HEK293 (cell line): ENCODE measurements around the gene QRSL1.

Experiments used
- CTCF ChIA-PET: fragments of 350-600 bp; formaldehyde crosslinking; extraction: SDS; loops from one replicate; lab custom pipeline; 2021; ENCODE audit warnings: antibody characterized with exemption; lab: Yijun Ruan, JAX
- POLR2A ChIA-PET: fragments of 300-600 bp; formaldehyde crosslinking; extraction: SDS; loops from one replicate; lab custom pipeline; 2020; ENCODE audit warnings: antibody characterized with exemption, inconsistent platforms; lab: Yijun Ruan, JAX
- H3K27ac ChIP-seq: fragments of 200-500 bp; sonication (Bioruptor generic); 2 replicates; pipeline ENCODE4 v1.5.1; 2014; ENCODE audit warnings: low read depth, low read length, control low read depth, inconsistent platforms; ENCODE audit errors: extremely low read depth
- H3K36me3 ChIP-seq, 2 experiments: fragments of 200-500 bp in 1 of 2; sonication (Bioruptor generic) in 1 of 2; 1 replicate in 1 of 2; 2 replicates in 1 of 2; pipeline ENCODE4 v1.5.1; 2014 to 2017; ENCODE audit warnings: inconsistent platforms in 2 of 2, low read length in 2 of 2; ENCODE audit not compliant: control insufficient read depth in 2 of 2, insufficient read depth in 1 of 2
- H3K4me1 ChIP-seq: fragments of 200-500 bp; sonication (Bioruptor generic); 2 replicates; pipeline ENCODE4 v1.5.1; 2014; ENCODE audit warnings: mild to moderate bottlenecking, low read length, inconsistent platforms; ENCODE audit not compliant: control insufficient read depth, insufficient read depth
- H3K4me3 ChIP-seq: 2 replicates; pipeline ENCODE4 v1.5.1; 2011; ENCODE audit warnings: low read depth, mild to moderate bottlenecking, control low read depth, low read length, moderate library complexity
- H3K9me3 ChIP-seq: fragments of 200-500 bp; sonication (Bioruptor generic); 2 replicates; pipeline ENCODE4 v1.5.1; 2014; ENCODE audit warnings: low read depth, low read length, inconsistent platforms; ENCODE audit not compliant: control insufficient read depth, insufficient read depth
- BCL11A ChIP-seq: fragments of 450-650 bp; formaldehyde crosslinking; IDR thresholded peaks from 2 replicates; pipeline ENCODE4 v1.5.1; 2016; ENCODE audit warnings: low read depth, missing biosample characterization, missing genetic modification characterization
- HOXD13 ChIP-seq: sonication (generic); formaldehyde crosslinking; IDR thresholded peaks from 2 replicates; pipeline ENCODE4 v1.8.0; 2022; ENCODE audit warnings: missing genetic modification reagents, borderline replicate concordance
- MEIS1 ChIP-seq: sonication (generic); formaldehyde crosslinking; IDR thresholded peaks from 2 replicates; pipeline ENCODE4 v1.8.1; 2022; ENCODE audit warnings: missing genetic modification reagents, mild to moderate bottlenecking, borderline replicate concordance
- TCF7L2 ChIP-seq: IDR thresholded peaks from 2 replicates; pipeline ENCODE4 v1.6.1; 2011; ENCODE audit warnings: low read depth, mild to moderate bottlenecking, inconsistent platforms, low read length, moderate library complexity, borderline replicate concordance
- ZBTB17 ChIP-seq: fragments of 450-650 bp; formaldehyde crosslinking; IDR thresholded peaks from 2 replicates; pipeline ENCODE4 v1.5.1; 2016; ENCODE audit warnings: missing biosample characterization, missing genetic modification characterization
- ZNF146 ChIP-seq: fragments of 450-650 bp; formaldehyde crosslinking; IDR thresholded peaks from 2 replicates; pipeline ENCODE4 v1.5.1; 2016; ENCODE audit warnings: missing biosample characterization, missing genetic modification characterization
- ZNF157 ChIP-seq: fragments of 450-650 bp; formaldehyde crosslinking; IDR thresholded peaks from 2 replicates; pipeline ENCODE4 v1.5.1; 2016; ENCODE audit warnings: missing biosample characterization, missing genetic modification characterization
- ZNF174 ChIP-seq: fragments of 450-650 bp; formaldehyde crosslinking; IDR thresholded peaks from 2 replicates; pipeline ENCODE4 v1.5.0; 2017; ENCODE audit warnings: missing biosample characterization, mild to moderate bottlenecking, missing genetic modification characterization
- ZNF184 ChIP-seq: fragments of 450-650 bp; IDR thresholded peaks from 2 replicates; pipeline ENCODE4 v1.5.1; 2018; ENCODE audit warnings: missing biosample characterization, mild to moderate bottlenecking, missing genetic modification characterization
- ZNF544 ChIP-seq: fragments of 450-650 bp; formaldehyde crosslinking; IDR thresholded peaks from 2 replicates; pipeline ENCODE4 v1.5.0; 2017; ENCODE audit warnings: missing biosample characterization, missing genetic modification characterization
- ZNF600 ChIP-seq: fragments of 450-650 bp; formaldehyde crosslinking; IDR thresholded peaks from 2 replicates; pipeline ENCODE4 v1.5.1; 2016; ENCODE audit warnings: missing biosample characterization, missing genetic modification characterization
- TF ChIP-seq, protein P1 (sequence below): fragments of 450-650 bp; formaldehyde crosslinking; IDR thresholded peaks from 2 replicates; pipeline ENCODE4 v1.5.1; 2016; ENCODE audit warnings: missing biosample characterization, missing genetic modification characterization
- TF ChIP-seq, protein P2 (sequence below): fragments of 450-650 bp; formaldehyde crosslinking; IDR thresholded peaks from 2 replicates; pipeline ENCODE4 v1.5.1; 2016; ENCODE audit warnings: missing biosample characterization, missing genetic modification characterization
- TF ChIP-seq, protein P3 (sequence below): fragments of 450-650 bp; formaldehyde crosslinking; IDR thresholded peaks from 2 replicates; pipeline ENCODE4 v1.5.1; 2017; ENCODE audit warnings: missing biosample characterization, missing genetic modification characterization
- TF ChIP-seq, protein P4 (sequence below): fragments of 450-650 bp; formaldehyde crosslinking; IDR thresholded peaks from 2 replicates; pipeline ENCODE4 v1.5.1; 2016; ENCODE audit warnings: missing biosample characterization, missing genetic modification characterization, borderline replicate concordance

Gene QRSL1

DNA sequence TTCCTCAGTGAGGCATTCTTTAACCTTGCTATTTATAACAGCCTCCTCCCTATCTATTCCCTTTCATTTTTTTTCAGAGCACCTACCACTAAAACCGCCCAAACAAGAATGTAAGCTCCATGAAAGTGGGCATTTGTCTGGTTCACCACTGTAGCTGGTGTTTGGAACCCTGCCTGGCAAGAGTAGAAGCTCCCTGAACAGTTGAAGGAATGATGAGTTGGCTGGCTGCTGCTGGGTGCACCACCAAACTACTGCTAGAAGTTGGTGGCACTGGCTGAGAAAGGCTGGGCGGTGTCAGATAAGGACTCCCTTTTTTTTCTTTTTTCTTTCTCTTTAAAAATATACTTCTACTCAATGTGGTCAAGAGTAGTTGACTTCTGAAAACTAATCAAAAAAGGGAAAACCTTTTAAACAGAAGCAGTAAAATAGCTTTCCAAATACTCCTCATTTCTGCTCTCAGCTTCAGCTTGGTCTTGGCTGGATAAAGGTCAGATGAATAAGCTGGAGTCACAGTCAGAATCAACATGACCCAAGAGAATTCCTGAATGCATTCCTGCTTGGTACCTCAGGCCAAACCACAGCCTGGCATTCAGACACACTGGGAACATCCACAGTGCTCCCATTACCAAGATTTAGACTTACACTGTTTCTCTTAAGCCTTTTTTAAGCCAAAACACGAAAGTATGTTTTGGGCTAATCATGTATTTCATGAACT is 38.1 kb upstream of the QRSL1 start:
- POLR2A ChIA-PET: interaction anchor here (0.6 kb wide), 1 partner anchor 37 kb away, joined by 3 read pairs; no protein-coding TSS in a partner anchor
- TF ChIP-seq, protein P1, sequence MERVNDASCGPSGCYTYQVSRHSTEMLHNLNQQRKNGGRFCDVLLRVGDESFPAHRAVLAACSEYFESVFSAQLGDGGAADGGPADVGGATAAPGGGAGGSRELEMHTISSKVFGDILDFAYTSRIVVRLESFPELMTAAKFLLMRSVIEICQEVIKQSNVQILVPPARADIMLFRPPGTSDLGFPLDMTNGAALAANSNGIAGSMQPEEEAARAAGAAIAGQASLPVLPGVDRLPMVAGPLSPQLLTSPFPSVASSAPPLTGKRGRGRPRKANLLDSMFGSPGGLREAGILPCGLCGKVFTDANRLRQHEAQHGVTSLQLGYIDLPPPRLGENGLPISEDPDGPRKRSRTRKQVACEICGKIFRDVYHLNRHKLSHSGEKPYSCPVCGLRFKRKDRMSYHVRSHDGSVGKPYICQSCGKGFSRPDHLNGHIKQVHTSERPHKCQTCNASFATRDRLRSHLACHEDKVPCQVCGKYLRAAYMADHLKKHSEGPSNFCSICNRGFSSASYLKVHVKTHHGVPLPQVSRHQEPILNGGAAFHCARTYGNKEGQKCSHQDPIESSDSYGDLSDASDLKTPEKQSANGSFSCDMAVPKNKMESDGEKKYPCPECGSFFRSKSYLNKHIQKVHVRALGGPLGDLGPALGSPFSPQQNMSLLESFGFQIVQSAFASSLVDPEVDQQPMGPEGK (tag by site-specific recombination): no peak
- TF ChIP-seq, protein P2, sequence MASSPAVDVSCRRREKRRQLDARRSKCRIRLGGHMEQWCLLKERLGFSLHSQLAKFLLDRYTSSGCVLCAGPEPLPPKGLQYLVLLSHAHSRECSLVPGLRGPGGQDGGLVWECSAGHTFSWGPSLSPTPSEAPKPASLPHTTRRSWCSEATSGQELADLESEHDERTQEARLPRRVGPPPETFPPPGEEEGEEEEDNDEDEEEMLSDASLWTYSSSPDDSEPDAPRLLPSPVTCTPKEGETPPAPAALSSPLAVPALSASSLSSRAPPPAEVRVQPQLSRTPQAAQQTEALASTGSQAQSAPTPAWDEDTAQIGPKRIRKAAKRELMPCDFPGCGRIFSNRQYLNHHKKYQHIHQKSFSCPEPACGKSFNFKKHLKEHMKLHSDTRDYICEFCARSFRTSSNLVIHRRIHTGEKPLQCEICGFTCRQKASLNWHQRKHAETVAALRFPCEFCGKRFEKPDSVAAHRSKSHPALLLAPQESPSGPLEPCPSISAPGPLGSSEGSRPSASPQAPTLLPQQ: no peak
- TF ChIP-seq, protein P3, sequence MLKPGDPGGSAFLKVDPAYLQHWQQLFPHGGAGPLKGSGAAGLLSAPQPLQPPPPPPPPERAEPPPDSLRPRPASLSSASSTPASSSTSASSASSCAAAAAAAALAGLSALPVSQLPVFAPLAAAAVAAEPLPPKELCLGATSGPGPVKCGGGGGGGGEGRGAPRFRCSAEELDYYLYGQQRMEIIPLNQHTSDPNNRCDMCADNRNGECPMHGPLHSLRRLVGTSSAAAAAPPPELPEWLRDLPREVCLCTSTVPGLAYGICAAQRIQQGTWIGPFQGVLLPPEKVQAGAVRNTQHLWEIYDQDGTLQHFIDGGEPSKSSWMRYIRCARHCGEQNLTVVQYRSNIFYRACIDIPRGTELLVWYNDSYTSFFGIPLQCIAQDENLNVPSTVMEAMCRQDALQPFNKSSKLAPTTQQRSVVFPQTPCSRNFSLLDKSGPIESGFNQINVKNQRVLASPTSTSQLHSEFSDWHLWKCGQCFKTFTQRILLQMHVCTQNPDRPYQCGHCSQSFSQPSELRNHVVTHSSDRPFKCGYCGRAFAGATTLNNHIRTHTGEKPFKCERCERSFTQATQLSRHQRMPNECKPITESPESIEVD (tag by site-specific recombination): no peak
- TF ChIP-seq, all 188 proteins: peak for 0
- no peak overlapping the region for H3K27ac ChIP-seq
- no peak overlapping the region for H3K4me3 ChIP-seq
- H3K4me1 ChIP-seq: no peaks in the 10 kb centered on the region
- H3K9me3 ChIP-seq: no peaks in the 10 kb centered on the region
- CTCF ChIA-PET: interaction anchor here (0.6 to 0.7 kb wide), 2 partner anchors 15 to 102 kb away, joined by 3 read pairs; no protein-coding TSS in a partner anchor
- peaks cover 0 to 32% of the 10 kb centered on the region in 2 experiments; a peak in 2 of 3 replicates for H3K36me3 ChIP-seq

DNA sequence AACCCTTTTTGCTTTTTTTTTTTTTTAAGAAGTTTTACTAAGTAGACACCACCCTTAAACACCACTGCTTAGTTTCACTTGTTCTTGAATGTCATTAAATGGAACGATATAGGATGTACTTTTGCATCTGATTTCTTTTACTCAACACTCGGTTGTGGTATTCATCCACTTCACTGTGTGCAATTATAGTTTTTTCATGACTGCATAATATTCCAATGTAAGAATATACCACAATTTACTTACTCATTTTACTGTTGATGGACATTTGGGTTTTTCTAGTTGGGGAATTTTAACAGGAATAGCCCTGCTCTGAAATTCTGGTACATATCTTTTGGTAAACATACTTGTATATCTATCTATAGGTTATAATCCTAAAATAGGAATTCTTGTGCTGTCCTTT is 29.9 kb upstream of the QRSL1 start:
- CTCF ChIA-PET: interaction anchor here (0.8 kb wide), 1 partner anchor 10 kb away, joined by 5 read pairs; no protein-coding TSS in a partner anchor
- H3K36me3 ChIP-seq: peaks cover 0 to 3% of the 10 kb centered on the region in 2 experiments; a peak in 1 of 3 replicates
- no peak for TF ChIP-seq HOXD13
- peak; percentile 61 for TF ChIP-seq ZNF146 (tag by site-specific recombination)
- TF ChIP-seq, all 188 proteins: peak for 1

DNA sequence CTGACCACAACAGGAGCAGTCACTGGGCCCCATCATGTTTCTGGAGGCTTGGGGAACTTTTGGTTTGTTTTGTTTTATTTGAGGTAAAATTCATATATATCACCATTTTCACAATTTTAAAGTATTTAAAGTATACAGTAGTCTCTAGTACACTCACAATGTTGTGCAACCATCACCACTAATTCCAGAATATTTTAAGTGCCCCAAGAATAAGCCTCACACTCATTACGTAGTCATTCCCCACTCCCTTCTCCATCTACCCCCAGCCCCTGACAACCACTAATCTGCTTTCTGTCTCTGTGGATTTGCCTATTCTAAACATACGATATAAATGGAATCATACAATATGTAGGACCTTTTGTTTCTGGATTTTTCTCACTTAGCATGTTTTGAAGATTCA is 29.0 kb upstream of the QRSL1 start:
- no peak overlapping the region for H3K27ac ChIP-seq
- no peaks in the 10 kb centered on the region for H3K9me3 ChIP-seq
- ChIA-PET CTCF (no interaction called here), POLR2A (no interaction called here)
- H3K36me3 ChIP-seq: peaks cover 0 to 3% of the 10 kb centered on the region in 2 experiments; a peak in 1 of 3 replicates
- TF ChIP-seq TCF7L2 (no peak), ZNF544 (tag by site-specific recombination) (no peak), ZNF174 (tag by site-specific recombination) (no peak), ZNF600 (no peak), MEIS1 (CRISPR knock-in tag) (no peak), ZNF184 (tag by site-specific recombination) (no peak), BCL11A (no peak), ZBTB17 (tag by site-specific recombination) (no peak), ZNF157 (tag by site-specific recombination) (no peak)
- TF ChIP-seq, protein P4, sequence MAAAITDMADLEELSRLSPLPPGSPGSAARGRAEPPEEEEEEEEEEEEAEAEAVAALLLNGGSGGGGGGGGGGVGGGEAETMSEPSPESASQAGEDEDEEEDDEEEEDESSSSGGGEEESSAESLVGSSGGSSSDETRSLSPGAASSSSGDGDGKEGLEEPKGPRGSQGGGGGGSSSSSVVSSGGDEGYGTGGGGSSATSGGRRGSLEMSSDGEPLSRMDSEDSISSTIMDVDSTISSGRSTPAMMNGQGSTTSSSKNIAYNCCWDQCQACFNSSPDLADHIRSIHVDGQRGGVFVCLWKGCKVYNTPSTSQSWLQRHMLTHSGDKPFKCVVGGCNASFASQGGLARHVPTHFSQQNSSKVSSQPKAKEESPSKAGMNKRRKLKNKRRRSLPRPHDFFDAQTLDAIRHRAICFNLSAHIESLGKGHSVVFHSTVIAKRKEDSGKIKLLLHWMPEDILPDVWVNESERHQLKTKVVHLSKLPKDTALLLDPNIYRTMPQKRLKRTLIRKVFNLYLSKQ (tag by site-specific recombination): no peak
- TF ChIP-seq, all 188 proteins: peak for 0
- peaks cover 6% of the 10 kb centered on the region; the same call in 1 of the 2 replicates for H3K4me1 ChIP-seq
- H3K4me3 ChIP-seq: no peak overlapping the region

More for the DNA sequence above, 29.9 kb upstream of the QRSL1 start:
- Histone ChIP-seq H3K9me3 (no peaks in the 10 kb centered on the region), H3K4me1 (peaks cover 6% of the 10 kb centered on the region; the same call in 1 of the 2 replicates), H3K4me3 (no peak overlapping the region), H3K27ac (no peak overlapping the region)
- POLR2A ChIA-PET: no interaction called here
